Neural cell (in vitro differentiated cells): ENCODE data around the gene ASIC5. TPM values are rescaled to one million over a fixed set of nuclear protein-coding genes. Genes with fewer than 3 reads are reported as not detected.

Source experiments
- H2AFZ ChIP-seq: fragments of 200-600, 300-800 bp; sonication (generic), shearing (Covaris generic); 2 replicates; pipeline ENCODE4 v1.6.0; 2014; ENCODE audit warnings: low read depth, mild to moderate bottlenecking, antibody characterized with exemption, low read length, moderate library complexity
- H3F3A ChIP-seq: fragments of 200-600 bp; shearing (Covaris generic); 2 replicates; pipeline ENCODE4 v1.6.1; 2016; ENCODE audit warnings: mild to moderate bottlenecking, moderate library complexity, mixed read lengths, antibody characterized with exemption, low read length; ENCODE audit not compliant: insufficient read depth, poor library complexity, severe bottlenecking
- H3K27ac ChIP-seq: fragments of 200-600, 300-800 bp; sonication (generic), shearing (Covaris generic); 2 replicates; pipeline ENCODE4 v1.5.1; 2014; ENCODE audit warnings: mild to moderate bottlenecking, low read length, moderate library complexity
- H3K27me3 ChIP-seq: fragments of 300-800, 200-600 bp; sonication (generic), shearing (Covaris generic); 2 replicates; pipeline ENCODE4 v1.6.0; 2014; ENCODE audit warnings: mild to moderate bottlenecking, low read depth, low read length, moderate library complexity; ENCODE audit not compliant: insufficient read depth
- H3K36me3 ChIP-seq: fragments of 300-800, 200-600 bp; sonication (generic), shearing (Covaris generic); 2 replicates; pipeline ENCODE4 v1.5.1; 2014; ENCODE audit warnings: mild to moderate bottlenecking, antibody characterized with exemption, low read length, moderate library complexity; ENCODE audit not compliant: insufficient read depth
- H3K4me2 ChIP-seq: fragments of 300-800, 200-600 bp; sonication (generic), shearing (Covaris generic); 2 replicates; pipeline ENCODE4 v1.6.0; 2014; ENCODE audit warnings: mild to moderate bottlenecking, low read length
- H3K4me3 ChIP-seq: fragments of 300-800, 200-600 bp; sonication (generic), shearing (Covaris generic); 2 replicates; pipeline ENCODE4 v1.5.1; 2014; ENCODE audit warnings: mild to moderate bottlenecking, low read length, moderate library complexity
- H3K79me2 ChIP-seq: fragments of 200-600 bp; shearing (Covaris generic); replicated peaks from 2 replicates; pipeline ENCODE4 v1.6.0; 2014; ENCODE audit warnings: mild to moderate bottlenecking, low read length, moderate library complexity; ENCODE audit not compliant: insufficient read depth
- H3K9ac ChIP-seq: fragments of 300-800, 200-600 bp; sonication (generic), shearing (Covaris generic); 2 replicates; pipeline ENCODE4 v1.6.1; 2016; ENCODE audit warnings: mild to moderate bottlenecking, low read length, mixed read lengths
- H3K9me2 ChIP-seq: fragments of 200-600 bp; shearing (Covaris generic); 2 replicates; pipeline ENCODE4 v1.6.1; 2016; ENCODE audit warnings: mild to moderate bottlenecking, low read length, mixed read lengths; ENCODE audit not compliant: insufficient read depth
- H3K9me3 ChIP-seq: fragments of 200-600, 300-800 bp; sonication (generic), shearing (Covaris generic); 2 replicates; pipeline ENCODE4 v1.6.1; 2016; ENCODE audit warnings: mild to moderate bottlenecking, mixed run types, low read length, moderate library complexity, mixed read lengths
- H4K20me1 ChIP-seq: fragments of 200-600 bp; shearing (Covaris generic); 2 replicates; pipeline ENCODE4 v1.6.1; 2016; ENCODE audit warnings: mild to moderate bottlenecking, mixed run types; ENCODE audit not compliant: insufficient read depth
- EP300 ChIP-seq: fragments of 450-650 bp; conservative IDR thresholded peaks from 2 replicates; pipeline ENCODE4 v1.6.1; 2014; ENCODE audit warnings: antibody characterized with exemption, mild to moderate bottlenecking, moderate library complexity; ENCODE audit not compliant: poor library complexity, severe bottlenecking
- EZH2 ChIP-seq: fragments of 200-600, 300-800 bp; shearing (Covaris generic), sonication (generic); IDR thresholded peaks from 2 replicates; pipeline ENCODE4 v1.6.1; 2014; ENCODE audit warnings: antibody characterized with exemption, low read length, borderline replicate concordance, mild to moderate bottlenecking; ENCODE audit not compliant: insufficient read depth, poor library complexity, severe bottlenecking
- MXI1 ChIP-seq: fragments of 450-650 bp; conservative IDR thresholded peaks from 2 replicates; pipeline ENCODE4 v1.6.1; 2014; ENCODE audit warnings: antibody characterized with exemption, mild to moderate bottlenecking; ENCODE audit not compliant: poor library complexity, severe bottlenecking
- POLR2AphosphoS5 ChIP-seq: IDR thresholded peaks from 2 replicates; pipeline ENCODE4 v1.6.1; 2012
- RAD21 ChIP-seq: fragments of 450-650 bp; conservative IDR thresholded peaks from 2 replicates; pipeline ENCODE4 v1.6.1; 2014; ENCODE audit warnings: antibody characterized with exemption, mild to moderate bottlenecking, moderate library complexity
- SMC3 ChIP-seq: fragments of 450-650 bp; conservative IDR thresholded peaks from 2 replicates; pipeline ENCODE4 v1.6.1; 2014; ENCODE audit warnings: antibody characterized with exemption, mild to moderate bottlenecking, moderate library complexity; ENCODE audit not compliant: poor library complexity
- TAF1 ChIP-seq: IDR thresholded peaks from 2 replicates; pipeline ENCODE4 v1.6.1; 2012; ENCODE audit warnings: low read depth
- polyA plus RNA-seq: library from polyadenylated mRNA; depleted of rRNA; stranded (reverse); fragments of >200 nt; gene quantifications from 2 replicates; pipeline ENCODE4 v1.2.3, GENCODE V29; 2014
- TF ChIP-seq, protein P1 (sequence below): IDR thresholded peaks from 2 replicates; pipeline ENCODE4 v1.6.1; 2012; ENCODE audit warnings: borderline replicate concordance
- TF ChIP-seq, protein P2 (sequence below): fragments of 450-650 bp; IDR thresholded peaks from 2 replicates; pipeline ENCODE4 v1.5.1; 2014; ENCODE audit warnings: antibody characterized with exemption, mild to moderate bottlenecking, moderate library complexity; ENCODE audit not compliant: poor library complexity, severe bottlenecking

Gene ASIC5
- polyA plus RNA-seq, 1 donor from 2014 or later: not detected

DNA sequence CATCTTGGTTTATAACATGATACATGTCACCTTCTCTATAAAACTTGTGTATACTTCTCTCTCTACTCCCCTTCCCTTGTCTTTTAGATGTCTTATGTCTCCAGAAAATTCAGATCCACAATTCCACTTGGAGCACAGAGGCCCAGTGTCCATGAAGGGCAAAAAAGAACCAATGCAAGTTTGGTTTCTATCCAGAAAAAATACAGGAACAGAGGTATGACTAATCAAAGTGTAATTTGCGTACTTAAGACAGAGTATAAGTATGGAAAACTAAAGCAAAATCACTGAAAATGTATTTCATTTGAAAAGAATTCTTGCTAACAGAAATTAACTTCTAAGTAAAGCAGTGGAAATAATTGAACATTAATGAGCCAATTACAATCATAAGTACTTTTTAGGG lies 61.1 kb downstream of the ASIC5 start:
- Histone ChIP-seq H3K9me2 (no peaks in the 10 kb centered on the region), H3F3A (no peaks in the 10 kb centered on the region), H3K4me2 (no peak overlapping the region), H3K79me2 (no peaks in the 10 kb centered on the region), H3K36me3 (no peaks in the 10 kb centered on the region), H2AFZ (no peak overlapping the region), H3K9me3 (no peaks in the 10 kb centered on the region), H3K9ac (no peak overlapping the region), H3K27ac (no peak overlapping the region), H4K20me1 (no peaks in the 10 kb centered on the region), H3K27me3 (no peaks in the 10 kb centered on the region), H3K4me3 (no peak overlapping the region)
- TF ChIP-seq, protein P1, sequence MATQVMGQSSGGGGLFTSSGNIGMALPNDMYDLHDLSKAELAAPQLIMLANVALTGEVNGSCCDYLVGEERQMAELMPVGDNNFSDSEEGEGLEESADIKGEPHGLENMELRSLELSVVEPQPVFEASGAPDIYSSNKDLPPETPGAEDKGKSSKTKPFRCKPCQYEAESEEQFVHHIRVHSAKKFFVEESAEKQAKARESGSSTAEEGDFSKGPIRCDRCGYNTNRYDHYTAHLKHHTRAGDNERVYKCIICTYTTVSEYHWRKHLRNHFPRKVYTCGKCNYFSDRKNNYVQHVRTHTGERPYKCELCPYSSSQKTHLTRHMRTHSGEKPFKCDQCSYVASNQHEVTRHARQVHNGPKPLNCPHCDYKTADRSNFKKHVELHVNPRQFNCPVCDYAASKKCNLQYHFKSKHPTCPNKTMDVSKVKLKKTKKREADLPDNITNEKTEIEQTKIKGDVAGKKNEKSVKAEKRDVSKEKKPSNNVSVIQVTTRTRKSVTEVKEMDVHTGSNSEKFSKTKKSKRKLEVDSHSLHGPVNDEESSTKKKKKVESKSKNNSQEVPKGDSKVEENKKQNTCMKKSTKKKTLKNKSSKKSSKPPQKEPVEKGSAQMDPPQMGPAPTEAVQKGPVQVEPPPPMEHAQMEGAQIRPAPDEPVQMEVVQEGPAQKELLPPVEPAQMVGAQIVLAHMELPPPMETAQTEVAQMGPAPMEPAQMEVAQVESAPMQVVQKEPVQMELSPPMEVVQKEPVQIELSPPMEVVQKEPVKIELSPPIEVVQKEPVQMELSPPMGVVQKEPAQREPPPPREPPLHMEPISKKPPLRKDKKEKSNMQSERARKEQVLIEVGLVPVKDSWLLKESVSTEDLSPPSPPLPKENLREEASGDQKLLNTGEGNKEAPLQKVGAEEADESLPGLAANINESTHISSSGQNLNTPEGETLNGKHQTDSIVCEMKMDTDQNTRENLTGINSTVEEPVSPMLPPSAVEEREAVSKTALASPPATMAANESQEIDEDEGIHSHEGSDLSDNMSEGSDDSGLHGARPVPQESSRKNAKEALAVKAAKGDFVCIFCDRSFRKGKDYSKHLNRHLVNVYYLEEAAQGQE: no peak
- TF ChIP-seq POLR2AphosphoS5 (no peak), TAF1 (no peak), RAD21 (no peak), EZH2 (no peak), MXI1 (no peak), EP300 (no peak), SMC3 (no peak)
- TF ChIP-seq, protein P2, sequence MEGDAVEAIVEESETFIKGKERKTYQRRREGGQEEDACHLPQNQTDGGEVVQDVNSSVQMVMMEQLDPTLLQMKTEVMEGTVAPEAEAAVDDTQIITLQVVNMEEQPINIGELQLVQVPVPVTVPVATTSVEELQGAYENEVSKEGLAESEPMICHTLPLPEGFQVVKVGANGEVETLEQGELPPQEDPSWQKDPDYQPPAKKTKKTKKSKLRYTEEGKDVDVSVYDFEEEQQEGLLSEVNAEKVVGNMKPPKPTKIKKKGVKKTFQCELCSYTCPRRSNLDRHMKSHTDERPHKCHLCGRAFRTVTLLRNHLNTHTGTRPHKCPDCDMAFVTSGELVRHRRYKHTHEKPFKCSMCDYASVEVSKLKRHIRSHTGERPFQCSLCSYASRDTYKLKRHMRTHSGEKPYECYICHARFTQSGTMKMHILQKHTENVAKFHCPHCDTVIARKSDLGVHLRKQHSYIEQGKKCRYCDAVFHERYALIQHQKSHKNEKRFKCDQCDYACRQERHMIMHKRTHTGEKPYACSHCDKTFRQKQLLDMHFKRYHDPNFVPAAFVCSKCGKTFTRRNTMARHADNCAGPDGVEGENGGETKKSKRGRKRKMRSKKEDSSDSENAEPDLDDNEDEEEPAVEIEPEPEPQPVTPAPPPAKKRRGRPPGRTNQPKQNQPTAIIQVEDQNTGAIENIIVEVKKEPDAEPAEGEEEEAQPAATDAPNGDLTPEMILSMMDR: no peak

DNA sequence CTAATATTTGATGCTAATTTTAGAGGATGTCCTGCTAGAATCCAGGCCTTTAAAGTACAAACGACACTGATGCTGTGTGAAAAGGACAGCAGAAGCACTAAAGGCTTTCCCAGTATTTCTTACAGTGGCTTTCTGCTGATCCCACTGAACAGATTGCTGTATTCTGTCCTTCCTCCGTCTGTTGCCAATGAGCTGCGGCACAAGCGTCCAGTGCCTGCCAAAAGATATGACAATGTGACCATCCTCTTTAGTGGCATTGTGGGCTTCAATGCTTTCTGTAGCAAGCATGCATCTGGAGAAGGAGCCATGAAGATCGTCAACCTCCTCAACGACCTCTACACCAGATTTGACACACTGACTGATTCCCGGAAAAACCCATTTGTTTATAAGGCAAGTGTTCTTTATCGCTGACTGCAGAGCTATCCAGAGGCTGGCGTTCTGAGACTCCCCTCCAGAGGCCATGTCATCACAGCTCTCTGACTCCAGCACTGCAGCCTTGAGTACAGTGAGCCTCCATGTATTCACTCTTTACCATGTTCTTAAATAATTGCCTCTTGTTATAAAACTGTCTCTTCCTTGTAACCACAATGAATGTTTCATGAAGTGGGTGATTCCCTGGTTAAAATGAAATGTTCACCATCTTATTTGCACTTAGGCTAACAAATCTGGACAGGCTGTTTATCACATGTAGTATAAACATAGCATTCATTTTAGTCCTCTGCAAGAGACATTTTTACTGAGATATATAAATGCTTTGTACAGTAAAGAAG lies 63.7 kb downstream of the ASIC5 start:
- H3K9me2 ChIP-seq: no peaks in the 10 kb centered on the region
- no peak overlapping the region for H3K4me3 ChIP-seq
- H4K20me1 ChIP-seq: no peaks in the 10 kb centered on the region
- H2AFZ ChIP-seq: no peak overlapping the region
- no peaks in the 10 kb centered on the region for H3K27me3 ChIP-seq
- H3K9ac ChIP-seq: no peak overlapping the region
- H3K9me3 ChIP-seq: no peaks in the 10 kb centered on the region
- H3K36me3 ChIP-seq: no peaks in the 10 kb centered on the region
- no peak overlapping the region for H3K4me2 ChIP-seq
- H3F3A ChIP-seq: no peaks in the 10 kb centered on the region
- H3K27ac ChIP-seq: peak overlapping the region; percentile 14
- TF ChIP-seq POLR2AphosphoS5 (peak; percentile 28), SMC3 (no peak)
- no peaks in the 10 kb centered on the region for H3K79me2 ChIP-seq
